Fibroblast of skin of right biceps (primary cell): ENCODE results near the gene ZNF584.
"Not testable (repeated sequence)": the region's sequence is repeated elsewhere in the genome, so short reads cannot be mapped to it uniquely, and the experiment has no call there.

Experiments used
- DNase-seq: peaks from one replicate; pipeline ENCODE4 v3.0.0-alpha.2; 2013

Gene ZNF584

DNA sequence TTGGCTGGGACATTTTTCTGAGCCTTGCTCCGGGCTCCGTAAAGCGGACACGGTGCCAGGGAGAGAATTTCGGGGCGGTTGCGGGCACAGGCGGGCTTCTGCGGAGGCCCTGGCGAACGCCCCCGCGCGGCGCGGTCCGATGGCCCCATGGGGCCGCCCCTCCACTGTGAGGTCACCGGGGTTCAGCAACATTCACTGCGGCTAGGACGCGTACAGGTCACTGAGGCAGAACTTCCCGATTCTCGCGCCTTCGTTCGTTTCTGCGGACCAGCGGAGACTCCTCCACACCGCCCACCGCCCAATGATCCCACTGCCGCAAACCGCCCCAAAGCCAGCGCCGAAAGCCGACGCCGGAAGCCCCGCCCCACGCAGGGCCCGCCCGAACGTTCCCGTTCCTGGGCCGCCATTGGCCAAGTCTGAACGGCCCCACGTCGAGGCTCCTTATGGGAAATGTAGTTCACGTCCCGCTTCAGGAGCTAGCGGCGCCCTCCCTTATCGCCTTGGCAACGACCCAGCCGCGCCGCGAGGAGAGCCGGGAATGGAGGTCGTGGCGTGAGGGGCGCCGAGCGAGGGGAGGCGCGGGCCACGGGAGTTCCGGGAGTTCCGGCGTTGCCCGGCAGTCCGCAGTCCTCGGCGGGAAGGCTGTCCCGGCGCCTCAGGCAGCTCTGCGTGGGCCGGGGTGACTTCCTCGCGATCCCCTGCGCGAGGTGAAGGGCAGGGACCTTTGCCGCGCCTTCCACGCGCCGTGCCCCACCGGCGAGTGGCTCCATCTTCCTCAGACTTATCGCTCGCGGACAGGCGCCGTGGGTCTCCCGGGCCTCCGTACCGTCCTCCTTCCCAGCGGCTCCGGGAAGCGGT lies at the start of gene ZNF584:
Gene ZNF584 (plus strand): TSS at position 498 of the 858 bp plus-strand sequence. CDS start 499 bp downstream, outside the sequence.
- peak; percentile 96 for DNase-seq

DNA sequence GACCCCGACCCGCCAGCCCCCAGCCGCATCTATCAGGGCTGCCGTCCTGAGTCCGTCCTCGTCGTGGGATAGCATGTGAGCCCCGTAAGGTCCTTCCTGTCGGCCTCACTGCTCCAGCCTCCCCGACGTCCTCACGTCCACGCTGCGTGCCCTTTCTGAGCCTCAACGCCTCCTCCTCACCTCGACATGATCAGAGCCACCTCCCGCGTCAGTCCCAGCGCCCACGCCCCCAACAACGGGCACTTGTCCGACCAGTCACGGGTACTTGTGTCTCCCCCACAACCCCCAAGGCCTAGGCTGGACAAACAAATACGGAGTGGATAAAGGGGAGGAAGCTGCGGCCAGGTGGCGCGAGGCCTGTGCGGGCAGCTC lies 46.6 kb upstream of the ZNF584 start:
- DNase-seq = peak; percentile 52

DNA sequence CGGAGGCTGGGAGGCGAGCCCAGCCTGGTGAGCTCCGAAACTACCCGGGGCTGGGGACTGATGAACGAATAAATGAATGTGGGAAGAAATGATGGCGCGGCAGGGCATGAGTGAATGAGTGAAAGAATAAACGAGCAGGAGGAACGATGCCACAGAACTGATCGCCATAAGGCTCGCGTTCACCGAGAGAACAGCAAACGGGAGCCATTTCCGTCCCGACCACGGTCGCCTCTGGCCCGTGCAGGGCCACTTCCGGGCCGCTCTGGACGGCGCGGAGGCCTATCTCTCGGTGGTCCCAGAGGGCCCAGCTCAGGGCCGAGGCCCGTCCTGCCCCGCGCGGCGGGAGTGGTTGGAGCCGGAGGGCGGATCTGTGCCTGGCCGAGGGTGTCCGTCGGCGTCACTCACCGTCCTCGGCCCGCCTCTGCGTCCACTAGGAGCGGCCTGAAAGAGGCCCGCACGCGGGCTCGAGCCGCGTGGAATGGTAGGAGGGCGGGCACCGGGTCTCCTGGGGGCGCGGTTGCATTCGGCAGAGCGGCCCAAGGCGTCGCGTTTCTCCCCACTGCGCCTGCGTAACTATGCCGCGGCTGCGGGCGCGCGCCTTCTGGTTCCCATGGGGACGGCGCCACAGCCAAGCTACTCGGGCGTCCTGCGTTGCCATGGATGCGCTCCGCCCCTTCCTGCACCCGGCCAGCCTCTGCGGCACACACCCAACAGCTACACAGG lies 46.0 kb upstream of the ZNF584 start, which contains the start of gene ZNF497:
Gene ZNF497 (minus strand): TSS at position 480 of the 723 bp plus-strand sequence. CDS start 5,116 bp downstream, outside the sequence.
- DNase-seq = peak; percentile 95

DNA sequence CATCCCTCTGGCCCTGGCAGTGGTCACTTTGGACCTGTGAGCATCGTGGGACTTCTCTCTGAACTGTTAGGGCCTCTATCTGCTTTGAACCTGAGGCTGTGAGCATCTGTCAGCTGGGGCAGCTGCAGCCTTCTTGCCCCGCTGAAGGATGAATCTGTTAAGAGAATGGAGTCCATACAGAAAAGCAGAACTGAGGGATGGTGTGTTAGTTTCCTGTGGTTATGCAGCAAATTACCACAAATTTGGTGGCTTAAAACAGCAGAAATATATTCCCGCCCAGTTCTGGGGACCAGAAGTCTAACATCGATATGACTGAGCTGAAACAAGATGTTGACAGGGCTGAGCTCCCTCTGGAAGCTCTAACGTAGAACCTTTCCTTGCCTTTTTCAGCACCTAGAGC lies 44.3 kb upstream of the ZNF584 start:
- DNase-seq = no peak

DNA sequence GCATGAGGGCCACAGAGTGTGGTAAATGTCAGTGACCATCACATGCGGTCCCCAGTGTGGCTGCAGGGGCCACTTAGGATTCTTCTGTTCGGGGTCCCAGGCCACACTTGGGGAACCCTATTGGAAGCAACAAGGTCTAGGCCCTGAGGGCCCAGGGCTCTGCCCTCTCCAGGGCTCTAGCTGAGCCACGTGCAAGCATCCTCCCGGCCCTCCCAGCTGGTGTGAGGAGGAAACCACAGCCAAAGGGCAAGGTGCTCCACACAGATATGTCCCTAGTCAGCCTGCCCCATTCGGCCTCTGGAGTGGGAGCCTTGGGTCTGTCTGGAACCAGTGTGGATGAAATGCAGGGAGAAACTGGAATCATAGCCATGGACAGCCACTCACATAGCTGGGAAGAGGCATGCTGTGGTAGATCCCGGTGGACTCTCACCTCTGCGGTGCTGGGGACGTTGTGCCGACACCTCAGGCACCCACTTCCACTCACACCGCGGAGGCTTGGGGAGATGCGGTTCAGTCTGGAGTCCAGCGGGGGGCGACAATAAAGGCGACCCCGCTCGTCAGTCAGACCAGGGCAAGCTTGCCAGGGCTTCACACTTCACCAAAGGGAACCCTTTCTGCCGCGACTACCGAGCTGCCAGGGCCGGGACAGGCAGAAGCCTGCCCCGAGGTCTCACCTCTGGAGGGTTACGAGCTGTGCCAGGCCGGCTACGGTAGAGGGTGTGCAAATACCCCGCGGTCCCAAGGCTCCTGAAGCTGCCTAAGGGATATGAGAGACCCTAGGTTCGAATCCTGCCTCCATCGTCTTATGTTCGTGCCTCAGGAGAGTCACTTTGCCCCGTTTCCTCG lies 41.6 kb upstream of the ZNF584 start:
- DNase-seq = no peak

DNA sequence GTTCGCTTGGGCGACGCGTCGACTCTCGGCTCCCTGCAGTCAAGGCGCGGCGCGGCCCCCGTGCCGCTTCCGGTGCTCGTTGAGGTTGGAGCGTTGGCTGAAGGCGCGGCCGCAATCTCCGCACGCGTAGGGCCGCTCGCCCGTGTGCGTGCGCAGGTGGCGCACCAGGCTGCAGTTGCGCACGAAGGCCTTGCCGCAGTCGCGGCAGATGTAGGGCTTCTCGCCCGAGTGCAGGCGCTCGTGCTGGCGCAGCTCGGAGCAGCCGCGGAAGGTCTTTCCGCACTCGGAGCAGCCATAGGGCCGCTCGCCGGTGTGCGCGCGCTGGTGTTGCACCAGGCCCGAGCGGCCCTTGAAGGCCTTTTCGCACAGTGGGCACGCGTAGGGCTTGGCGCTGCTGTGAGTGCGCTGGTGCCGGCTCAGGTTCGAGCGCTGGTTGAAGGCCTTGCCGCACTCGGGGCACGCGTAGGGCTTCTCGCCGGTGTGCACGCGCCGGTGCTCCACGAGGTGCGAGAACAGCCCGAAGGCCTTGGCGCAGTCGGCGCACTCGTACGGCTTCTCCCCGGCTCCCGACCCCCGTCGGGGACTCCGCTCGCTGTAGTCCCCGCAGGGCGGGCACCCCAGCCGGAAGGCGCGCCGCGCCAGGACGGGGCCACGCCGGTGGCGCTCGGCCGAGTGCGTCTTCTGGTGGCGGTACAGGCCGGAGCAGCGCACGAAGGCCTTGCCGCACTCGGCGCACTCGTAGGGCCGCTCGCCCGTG lies 40.6 kb upstream of the ZNF584 start:
- no peak for DNase-seq

DNA sequence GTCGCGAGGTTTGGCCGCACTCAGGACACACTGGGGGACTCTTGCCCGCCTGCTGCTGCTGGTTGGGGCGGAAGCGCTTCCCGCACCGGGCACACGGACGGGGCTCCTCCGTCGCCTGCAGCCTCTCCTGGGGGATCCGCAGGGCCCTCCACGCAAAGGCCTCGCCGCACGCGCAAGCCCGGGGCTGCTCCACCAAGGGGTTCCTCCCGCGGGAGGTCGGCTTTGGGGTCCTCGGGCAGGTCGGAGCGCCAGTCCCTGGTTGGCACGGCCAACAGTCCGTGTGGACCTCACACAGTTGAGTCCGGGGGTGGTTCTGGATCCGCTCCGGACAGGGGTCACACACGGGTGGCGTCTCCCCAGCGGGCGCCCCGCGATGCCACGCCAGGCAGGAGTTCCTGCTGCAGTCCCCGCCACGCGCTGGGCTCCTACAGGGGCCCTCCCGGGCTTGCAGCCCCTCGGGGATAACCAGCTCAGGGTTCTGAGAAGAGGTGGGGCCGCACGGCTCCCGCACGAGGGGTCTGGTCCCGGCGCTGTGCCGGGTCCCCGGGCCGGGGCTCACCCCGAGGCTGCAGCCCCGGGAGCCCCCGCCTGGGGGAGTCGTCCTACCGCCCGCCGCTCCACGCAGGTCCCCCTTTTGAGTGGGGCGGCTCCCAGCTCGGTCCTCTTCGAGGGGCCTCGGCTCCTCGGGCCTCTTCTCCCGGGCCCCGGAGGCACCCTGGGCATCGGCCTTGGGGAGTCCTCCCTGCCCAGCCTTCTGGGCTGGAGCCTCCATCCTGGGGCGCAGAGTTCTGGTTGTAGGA lies 39.7 kb upstream of the ZNF584 start:
- no peak for DNase-seq

DNA sequence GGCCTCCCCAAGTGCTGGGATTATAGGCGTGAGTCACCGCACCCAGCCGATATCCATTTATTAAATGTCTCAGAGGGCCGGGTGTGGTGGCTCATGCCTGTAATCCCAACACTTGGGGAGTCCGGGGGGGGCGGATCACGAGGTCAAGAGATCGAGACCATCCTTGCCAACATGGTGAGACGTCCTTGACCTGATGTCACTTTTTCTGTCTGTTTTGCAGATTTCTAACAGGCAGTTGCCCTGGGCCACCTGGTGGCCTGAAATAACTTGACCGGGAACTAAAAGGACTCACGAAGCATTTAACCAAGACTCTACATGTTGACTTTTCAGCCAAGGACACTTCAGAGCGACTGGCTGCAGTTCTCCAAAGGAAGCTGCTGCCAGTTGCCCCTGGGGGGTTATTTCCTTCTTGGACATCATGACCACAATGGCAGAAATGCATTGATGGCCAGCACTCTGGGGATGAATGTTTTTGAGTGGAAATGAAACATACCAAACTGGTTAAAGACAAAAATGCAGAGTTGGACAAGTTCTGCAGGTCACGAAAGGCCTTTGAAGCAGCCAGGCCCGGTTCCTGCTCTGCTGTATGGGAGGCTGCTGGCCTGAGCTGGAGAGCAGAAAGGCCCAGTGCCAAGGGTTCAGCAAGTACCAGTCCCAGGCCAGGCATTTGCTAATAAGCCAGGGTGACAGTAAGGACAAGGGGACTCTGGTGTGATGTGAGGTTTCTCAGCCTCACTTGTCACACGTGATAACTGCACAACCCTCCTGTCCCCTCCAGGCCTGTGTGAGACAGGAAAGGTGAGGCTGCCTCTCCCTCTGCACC lies 35.9 kb upstream of the ZNF584 start:
- DNase-seq = no peak

DNA sequence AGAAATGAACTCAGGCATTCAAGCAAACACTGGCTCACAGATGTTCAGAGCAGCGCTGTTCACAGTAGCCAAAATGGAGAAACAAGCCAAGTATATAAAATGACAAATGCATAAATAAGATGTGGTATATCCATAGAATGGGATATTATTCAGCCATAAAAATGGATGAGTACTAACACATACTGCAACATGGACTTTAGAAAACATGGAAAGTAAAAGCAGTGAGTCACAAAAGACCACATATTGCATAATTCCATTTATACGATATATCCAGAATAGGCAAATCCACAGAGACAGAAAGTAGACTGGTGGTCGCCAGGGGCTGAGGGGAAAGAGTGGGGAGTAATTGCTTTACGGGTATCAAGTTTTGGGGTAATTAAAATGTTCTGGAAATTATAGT lies 34.2 kb upstream of the ZNF584 start:
- no peak for DNase-seq

DNA sequence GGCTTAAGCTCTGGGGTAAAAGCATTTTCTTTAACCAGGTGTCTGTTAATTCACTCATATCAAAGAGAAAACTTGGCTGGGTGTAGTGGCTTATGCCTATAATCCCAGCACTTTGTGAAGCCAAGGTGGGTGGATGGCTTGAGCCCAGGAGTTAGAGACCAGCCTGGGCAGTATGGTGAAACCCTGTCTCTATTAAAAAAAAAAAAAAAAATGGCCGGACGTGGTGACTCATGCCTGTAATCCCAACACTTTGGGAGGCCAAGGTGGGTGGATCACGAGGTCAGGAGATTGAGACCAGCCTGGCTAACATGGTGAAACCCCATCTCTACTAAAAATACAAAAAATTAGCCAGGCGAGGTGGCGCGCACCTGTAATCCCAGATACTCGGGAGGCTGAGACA lies 31.7 kb upstream of the ZNF584 start:
- DNase-seq = not testable (repeated sequence)

DNA sequence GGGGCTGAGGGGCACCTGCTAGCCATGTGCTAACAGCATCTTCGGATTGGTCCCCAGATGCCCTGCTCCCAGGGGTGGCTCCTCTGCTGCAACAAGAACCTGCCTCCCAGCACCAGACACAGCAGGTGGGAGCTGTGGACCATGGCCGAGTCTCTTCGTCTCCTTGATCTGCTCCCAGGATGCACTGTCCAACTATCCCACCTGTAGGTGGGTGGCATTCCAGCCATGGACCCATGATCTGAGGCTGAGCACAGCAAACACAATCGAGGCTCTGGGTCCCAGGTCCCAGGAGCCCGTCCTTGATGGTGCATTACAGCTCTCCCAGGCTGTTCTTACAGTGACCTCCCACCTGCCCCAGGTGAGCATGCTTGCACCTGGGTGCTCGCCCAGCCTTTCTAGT lies 29.2 kb upstream of the ZNF584 start:
- no peak for DNase-seq

DNA sequence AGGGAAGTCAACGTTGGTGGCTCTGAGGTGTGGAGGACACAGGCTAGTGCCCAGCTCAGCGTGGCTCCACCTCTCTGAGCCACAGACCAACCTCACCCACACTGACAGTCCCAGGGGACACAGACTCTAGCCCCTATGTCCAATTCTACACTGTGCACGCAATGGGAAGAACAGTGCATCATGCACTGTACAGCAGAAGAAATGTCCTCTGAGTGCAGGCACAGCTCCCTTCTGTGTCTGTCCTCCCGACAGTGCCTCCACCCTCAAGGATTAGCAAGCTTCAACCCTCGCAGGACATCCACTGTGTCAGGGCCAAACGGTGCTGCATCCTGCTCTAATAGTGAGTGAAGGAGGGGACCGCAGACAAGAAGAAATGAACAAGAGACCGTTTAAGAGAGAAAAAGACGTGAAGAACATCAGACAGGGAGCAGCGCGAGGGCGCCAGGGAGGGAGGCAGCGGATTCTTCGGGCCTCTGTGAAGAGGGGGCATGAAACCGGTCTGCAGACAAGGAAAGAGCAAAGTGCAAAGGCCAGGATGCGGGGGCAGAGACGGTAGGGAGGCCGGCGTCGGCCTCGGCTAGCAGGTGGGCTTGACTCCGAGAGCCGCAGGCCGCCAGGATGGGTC lies 28.3 kb upstream of the ZNF584 start:
- DNase-seq = no peak

DNA sequence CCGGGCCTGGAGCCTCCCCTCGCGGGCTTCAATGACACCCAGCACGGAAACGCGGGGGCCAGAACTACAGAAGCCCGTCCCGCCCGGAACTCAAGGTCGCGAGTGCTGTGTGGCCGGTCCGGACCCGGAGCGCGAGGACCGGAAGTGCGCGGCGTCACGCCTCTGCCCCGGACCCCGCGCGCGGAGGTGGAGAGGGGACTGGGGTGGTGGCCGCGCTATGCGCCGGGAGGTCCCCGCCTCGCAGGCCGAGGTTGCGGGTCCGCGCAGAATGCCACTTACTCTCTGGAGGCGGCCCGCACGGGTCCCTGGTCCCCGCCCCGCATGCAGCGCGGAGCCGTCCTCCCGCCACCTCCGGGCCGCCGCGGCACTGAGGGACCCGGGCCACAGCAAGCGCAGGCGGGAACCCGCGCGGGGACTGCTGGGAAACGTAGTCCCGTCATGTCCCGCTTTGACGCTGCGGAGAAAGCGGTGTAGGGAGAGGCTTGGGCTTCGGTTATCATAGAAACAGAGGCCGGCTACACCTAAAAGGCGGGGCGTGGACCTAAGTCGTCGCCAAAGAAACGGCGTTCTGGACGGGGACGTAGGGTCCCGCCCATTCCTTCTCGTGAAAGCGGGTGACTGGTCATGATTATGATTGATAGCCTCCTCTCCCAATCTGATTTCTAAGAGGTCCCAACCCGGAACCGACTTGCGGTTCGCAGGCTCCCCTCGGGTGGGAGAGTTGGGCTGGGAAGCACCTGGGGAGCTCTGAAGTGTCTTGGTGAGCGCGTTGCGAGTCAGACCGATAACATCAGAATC lies 27.6 kb upstream of the ZNF584 start, which contains the start of gene ZNF837:
Gene ZNF837 (minus strand): TSS at position 369 of the 798 bp plus-strand sequence. CDS start 11,698 bp downstream, outside the sequence.
- peak; percentile 100 for DNase-seq

DNA sequence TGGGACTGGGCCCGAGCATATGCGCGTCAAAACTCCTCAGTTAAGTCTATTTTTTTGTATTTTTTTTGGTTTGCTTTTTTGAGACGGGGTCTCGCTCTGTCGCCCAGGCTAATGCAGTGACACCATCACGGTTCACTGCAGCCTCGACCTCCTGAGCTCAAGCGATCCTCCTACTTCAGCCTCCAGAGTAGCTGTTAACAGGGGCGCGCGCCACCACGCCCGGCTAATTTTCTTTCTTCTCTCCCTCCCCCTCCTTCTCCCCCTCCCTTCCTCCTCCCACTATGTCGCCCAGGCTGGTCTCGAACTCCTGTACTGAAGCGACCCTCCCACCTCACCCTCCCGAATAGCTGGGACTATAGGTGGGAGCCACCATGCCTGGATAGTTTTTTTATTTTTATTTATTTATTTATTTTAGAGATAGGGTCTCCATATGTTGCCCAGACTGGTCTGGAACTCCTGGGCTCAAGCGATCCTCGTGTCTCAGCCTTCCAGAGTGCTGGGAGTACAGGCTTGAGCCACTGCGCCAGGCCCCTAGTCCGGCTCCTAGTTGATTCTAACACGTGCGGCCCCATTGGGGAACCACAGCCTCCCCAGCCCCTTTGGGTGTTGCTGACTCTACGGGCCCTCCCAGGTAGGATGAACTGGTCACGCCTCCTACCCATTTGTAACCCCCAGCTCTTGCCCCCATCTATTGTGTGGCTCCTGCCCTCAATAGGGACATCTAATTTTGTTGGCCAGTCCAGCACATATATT lies 26.8 kb upstream of the ZNF584 start:
- no peak for DNase-seq

DNA sequence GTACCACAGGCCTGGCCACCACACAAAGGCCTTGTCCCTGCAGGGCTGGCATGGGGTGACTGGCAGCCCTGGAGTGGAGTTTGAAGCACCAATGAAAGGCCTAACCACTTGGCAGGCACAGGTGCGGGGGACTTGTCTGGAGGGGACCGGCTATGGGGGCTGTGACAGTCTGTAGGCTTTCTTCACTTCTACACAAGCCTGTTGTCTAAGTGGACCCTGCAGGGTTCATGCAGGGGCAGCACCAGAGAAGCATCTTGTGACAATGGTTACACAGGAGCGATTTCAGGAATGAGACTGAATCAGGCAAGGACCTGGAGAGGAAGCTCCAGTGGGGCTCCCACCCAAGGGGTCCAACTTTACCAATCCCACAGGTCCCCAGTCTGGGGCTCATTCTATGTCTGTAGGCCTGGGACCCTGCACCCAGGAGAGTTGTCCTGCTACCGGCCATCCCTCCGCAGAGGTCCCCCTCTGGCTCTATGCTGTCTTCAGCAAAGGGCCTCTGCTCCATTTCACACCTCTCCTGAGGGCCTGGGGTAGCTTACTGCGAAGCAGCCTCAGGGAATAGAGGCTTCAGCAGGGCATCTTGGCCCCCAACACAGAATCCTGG lies 25.3 kb upstream of the ZNF584 start:
- no peak for DNase-seq

DNA sequence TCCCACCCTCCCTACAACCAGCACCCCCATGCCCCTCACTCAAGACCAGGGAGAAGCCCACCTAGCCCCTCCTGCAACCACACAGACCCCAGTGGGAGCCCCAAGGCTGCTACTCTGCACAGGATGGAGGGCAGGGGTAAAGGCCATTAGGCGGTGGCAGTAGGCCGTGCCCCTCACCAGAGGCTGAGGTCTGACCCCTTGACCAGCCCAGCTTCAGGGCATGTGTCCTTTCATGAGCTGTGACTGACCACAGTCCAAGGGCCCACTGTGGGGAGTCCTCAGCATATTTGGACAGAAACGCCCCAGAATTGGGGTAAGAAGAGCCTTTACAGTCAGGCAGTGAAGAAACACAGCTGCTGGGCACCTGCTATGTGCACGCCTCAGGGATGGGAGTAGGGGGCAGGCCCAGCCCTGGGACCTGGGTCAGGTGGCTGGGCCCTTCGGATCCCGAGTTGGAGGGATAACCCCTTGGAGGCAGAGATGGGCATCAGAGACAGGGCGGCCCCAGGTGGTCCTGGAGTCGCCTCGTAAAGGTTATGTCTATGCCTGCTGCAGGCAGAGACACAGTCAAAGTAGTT lies 23.0 kb upstream of the ZNF584 start:
- DNase-seq = no peak

DNA sequence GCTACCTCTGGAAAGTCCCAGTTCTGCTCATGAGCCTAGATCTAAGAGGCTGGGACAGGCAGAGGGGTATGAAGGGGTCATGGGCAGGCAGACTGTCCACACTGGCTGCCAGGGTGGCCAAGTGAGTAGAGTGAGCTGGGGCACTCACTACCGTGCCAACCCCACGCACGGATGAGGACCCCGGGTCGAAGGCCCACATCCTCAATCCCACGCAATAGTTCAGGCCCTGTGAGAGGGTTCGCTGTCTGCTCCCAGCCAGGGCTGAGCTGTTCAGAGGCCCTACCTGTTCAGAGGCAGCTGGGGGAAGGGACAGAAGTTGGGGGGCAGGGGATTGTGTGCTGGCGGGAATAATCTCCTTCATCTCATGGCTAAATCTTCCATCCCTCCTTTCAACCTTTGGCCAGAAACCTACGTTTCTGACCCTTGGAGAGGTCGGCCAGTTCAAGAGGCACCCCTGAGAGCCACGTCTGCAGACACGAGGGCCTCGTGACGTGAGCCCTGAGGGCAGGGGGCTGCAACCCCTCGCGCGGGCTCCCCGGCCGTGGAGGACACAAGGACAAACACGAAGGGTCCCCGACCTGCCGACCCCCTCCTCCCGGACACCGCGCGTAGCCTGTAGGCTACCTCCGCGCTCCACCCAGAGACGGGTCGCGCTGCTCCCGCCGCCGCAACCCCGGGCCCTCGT lies 22.4 kb upstream of the ZNF584 start:
- no peak for DNase-seq
